GM10266 (cell line): Measurements from ENCODE around the gene SLC16A2.
A peak's percentile ranks its signal among the peaks of the same experiment; 100 is the strongest.

Source experiments
- DNase-seq: peaks from one replicate; pipeline ENCODE4 v3.0.0; 2012; ENCODE audit errors: extremely low spot score
- TF ChIP-seq, protein P1 (sequence below): IDR thresholded peaks from 2 replicates; pipeline ENCODE4 v1.5.1; 2012; ENCODE audit warnings: mild to moderate bottlenecking, low read depth; ENCODE audit not compliant: control insufficient read depth, insufficient read depth; ENCODE audit errors: missing control alignments

Gene SLC16A2

DNA sequence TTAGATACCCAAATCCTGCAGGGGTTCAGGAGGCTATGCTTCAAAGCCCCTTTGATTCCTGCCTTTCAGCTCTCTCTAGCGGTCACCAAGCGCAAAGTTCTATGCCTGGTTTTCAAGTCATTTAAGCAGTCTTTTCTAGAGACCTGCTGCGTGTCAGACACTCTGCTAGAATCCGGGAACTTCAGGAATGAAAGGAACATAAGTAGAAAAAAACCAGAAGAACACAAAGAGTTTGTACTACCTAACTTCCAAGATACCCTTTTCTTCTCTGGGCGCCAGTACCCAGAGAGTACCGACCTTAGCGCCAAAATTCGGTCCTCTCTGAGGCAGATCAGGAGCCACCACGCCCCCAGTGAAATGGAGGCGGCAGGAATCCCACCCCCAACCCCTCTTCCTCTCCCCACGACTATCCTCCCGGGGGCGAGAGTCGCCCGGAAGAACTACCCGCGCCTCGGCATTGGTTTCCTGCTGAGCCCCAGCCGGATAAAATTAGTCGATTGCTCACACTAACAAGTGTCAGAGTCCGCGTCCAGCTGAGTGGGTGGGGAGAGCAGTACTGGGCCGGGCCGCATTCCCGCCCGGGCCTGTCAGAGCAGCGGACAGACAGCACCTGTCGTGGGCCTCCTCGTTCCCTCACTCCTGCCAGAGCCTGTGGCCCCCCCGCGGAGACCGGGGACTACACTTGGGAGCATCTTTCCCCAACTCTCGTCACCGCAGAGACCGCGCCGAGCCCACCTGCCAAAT is 114.3 kb downstream of the SLC16A2 start:
- TF ChIP-seq, protein P1, sequence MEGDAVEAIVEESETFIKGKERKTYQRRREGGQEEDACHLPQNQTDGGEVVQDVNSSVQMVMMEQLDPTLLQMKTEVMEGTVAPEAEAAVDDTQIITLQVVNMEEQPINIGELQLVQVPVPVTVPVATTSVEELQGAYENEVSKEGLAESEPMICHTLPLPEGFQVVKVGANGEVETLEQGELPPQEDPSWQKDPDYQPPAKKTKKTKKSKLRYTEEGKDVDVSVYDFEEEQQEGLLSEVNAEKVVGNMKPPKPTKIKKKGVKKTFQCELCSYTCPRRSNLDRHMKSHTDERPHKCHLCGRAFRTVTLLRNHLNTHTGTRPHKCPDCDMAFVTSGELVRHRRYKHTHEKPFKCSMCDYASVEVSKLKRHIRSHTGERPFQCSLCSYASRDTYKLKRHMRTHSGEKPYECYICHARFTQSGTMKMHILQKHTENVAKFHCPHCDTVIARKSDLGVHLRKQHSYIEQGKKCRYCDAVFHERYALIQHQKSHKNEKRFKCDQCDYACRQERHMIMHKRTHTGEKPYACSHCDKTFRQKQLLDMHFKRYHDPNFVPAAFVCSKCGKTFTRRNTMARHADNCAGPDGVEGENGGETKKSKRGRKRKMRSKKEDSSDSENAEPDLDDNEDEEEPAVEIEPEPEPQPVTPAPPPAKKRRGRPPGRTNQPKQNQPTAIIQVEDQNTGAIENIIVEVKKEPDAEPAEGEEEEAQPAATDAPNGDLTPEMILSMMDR: peak; percentile 32
- DNase-seq: peak; percentile 33

DNA sequence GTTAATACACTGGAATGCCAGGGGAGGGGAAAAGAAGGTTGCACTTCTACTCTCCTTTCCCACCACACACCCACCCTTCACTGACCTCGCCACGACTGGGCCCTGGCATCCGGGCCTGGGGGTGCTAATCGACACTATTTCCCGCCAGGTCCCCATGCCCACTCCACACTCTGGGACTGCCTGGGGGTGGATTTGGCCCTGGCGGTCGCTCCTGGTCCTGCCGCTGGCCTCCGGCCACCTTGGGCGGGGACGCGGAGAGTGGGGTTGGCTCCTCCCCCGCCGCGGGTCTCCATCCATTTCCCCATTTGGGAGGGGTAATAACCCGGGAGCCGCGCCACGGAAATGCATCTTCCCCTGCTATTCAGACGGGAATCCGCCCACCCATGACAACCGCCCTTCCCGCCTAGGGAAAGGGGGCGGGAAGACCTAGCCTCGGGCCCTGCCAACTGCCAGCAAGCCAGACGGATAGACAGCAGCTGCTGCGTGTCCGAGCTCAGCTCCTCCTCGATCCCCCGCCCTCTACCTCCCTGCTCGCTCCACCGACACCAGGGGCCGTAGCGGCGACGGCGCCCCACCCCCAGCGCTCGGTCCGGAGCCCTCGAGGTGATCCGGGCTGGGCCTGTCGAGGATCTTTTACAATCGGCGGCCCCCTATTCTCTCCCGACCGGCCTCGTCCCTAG is 115.0 kb downstream of the SLC16A2 start:
- peak; percentile 34 for DNase-seq
- TF ChIP-seq, protein P1: no peak

DNA sequence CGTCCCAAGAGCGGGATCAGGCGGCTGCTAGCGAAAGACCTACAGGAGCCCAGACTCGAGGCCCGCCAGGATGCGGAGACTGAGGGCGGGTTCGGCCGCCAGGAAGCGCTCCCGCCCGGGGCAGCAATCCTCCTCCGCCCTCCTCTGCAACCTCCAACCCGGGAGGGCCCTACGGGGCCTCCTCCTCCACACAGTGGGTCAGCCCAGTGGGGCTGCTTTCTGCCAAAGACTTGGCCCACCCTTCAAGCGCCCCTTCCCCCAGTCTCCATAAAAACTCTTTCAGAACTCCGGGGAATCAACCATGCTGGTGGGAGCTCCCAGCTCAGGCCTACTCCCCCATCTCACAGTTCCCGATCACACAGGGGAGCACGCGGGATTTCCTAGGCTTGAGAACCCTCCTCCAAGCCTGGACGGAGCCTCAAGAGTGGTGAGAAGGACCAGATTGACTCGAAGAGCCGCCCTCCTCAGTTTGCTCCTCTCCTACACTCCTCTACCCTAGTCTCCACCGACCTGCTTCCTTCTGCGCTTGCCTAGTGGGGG is 115.6 kb downstream of the SLC16A2 start:
- DNase-seq: peak; percentile 7
- TF ChIP-seq, protein P1: no peak

DNA sequence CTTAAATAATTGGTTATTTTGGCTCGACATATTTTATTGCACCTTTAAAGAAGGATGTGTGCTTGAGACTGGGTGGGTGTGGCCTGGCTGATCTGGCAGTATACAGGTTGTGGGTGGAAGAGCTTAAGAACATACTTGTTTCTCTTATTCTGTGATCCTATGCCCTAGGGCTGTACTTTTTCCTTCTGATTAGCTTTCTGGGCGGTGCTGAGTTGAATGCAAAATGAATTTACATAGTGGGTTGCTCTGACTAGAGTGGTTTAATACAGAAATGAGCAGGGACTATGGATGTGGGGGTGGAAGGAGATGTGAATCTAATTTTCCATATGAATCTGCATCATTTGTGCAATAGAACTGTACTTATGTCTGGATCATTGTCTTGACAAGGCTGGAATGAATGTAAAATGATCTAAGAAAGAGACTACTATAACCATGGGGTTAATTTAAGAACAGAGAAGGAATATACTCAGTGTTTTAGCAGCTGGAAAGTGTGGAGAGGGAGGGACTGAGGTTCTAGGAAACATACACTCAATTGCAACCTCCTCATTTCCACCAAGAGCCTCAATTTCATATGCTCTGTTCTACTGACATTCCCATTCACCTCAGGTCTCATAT is 119.4 kb downstream of the SLC16A2 start:
- TF ChIP-seq, protein P1: no peak
- no peak for DNase-seq

DNA sequence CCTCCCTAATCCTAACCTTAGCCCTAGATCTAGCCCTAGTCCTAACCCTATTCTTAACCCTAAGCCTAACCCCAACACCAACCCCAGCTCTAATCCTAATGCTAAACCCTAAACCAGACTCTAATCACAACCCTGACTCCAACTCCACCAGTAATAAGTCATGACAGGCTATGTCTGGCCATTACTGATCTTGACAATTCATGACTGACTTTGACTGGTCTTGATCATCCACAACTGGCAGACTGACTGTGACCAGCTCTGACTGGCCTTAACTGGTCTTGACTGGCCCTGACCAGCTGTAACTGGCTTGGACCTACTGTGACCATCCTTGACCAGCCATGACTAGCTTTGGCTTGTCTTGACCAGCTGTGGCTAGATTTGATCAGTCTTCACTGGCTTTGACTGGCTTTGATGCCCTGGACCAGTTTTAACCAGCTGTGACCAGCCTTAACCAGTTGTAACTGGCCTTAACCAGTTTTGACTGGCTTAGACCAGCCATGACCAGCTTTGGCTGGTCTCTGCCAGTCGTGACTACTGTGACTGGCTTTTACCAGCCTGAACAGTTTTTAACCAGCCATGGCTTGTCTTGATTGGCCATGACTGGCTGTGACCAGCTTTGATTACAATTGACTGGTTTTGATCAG is 124.7 kb downstream of the SLC16A2 start:
- DNase-seq: no peak
- TF ChIP-seq, protein P1: no peak

DNA sequence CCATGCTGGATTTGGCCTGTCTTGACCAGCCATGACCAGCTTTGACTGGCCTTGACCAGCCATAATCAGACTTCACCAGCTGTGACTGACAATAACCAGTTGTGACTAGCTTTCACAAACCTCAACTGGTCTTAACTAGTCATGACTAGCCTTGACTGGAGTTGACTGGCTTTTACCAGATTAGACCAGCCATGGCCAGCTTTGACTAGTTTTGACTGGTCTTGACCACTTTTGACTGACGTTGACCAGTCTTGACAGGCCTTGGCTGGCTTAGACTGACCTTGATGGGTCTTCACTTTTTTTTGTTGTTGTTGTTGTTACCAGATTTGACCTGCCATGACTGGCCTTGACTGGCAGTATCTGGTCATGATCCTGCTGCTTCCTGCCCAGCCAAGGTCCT is 125.7 kb downstream of the SLC16A2 start:
- TF ChIP-seq, protein P1: no peak
- no peak for DNase-seq
